ENCODE results near the gene RNU2-63P. TPM values are rescaled to one million over a fixed set of nuclear protein-coding genes. Genes with fewer than 3 reads are reported as not detected.

RNU2-63P gene
- total RNA-seq, 2 experiments from 2014 or later: 17.9 to 246 TPM

- H3K4me1 ChIP-seq (ENCODE audit: insufficient read depth, low read length, poor library complexity, severe bottlenecking): no peaks in the 10 kb centered on the region
- no TSS peak for BruUV-seq (replicated peaks)
- no peaks in the 10 kb centered on the region for H3K36me3 ChIP-seq (ENCODE audit: insufficient read depth, low read length)
- CTCF ChIA-PET (ENCODE audit: unreplicated experiment): no interaction called here
- no peak overlapping the region for H3K4me2 ChIP-seq (ENCODE audit: low read length)
- no peak overlapping the region for H3K4me3 ChIP-seq (ENCODE audit: low read depth, low read length, poor library complexity, severe bottlenecking)
- no peak overlapping the region for H3K27ac ChIP-seq (ENCODE audit: low read depth, low read length, poor library complexity, severe bottlenecking)
- TF ChIP-seq, protein P1, sequence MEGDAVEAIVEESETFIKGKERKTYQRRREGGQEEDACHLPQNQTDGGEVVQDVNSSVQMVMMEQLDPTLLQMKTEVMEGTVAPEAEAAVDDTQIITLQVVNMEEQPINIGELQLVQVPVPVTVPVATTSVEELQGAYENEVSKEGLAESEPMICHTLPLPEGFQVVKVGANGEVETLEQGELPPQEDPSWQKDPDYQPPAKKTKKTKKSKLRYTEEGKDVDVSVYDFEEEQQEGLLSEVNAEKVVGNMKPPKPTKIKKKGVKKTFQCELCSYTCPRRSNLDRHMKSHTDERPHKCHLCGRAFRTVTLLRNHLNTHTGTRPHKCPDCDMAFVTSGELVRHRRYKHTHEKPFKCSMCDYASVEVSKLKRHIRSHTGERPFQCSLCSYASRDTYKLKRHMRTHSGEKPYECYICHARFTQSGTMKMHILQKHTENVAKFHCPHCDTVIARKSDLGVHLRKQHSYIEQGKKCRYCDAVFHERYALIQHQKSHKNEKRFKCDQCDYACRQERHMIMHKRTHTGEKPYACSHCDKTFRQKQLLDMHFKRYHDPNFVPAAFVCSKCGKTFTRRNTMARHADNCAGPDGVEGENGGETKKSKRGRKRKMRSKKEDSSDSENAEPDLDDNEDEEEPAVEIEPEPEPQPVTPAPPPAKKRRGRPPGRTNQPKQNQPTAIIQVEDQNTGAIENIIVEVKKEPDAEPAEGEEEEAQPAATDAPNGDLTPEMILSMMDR (conservative IDR thresholded peaks at IDR 0.05; ENCODE audit: low read length): no peak
- TF ChIP-seq EZH2phosphoT487 (IDR thresholded peaks at IDR 0.05; ENCODE audit: borderline replicate concordance, low read depth, low read length): no peak
- no peaks in the 10 kb centered on the region for H3K9me2 ChIP-seq (ENCODE audit: insufficient read depth, low read length)
- intact Hi-C loops (cut with micrococcal nuclease; ENCODE audit: unreplicated experiment): no loop called here
- no peak overlapping the region for H2AFZ ChIP-seq (ENCODE audit: low read length)
- H3K79me2 ChIP-seq (ENCODE audit: insufficient read depth, low read depth, low read length): no peaks in the 10 kb centered on the region
- no peak for DNase-seq (ENCODE audit: low spot score)
- H3K9me3 ChIP-seq (ENCODE audit: low read length): no peaks in the 10 kb centered on the region
- H4K20me1 ChIP-seq (ENCODE audit: insufficient read depth, low read length): no peaks in the 10 kb centered on the region
- POLR2A ChIA-PET: no interaction called here
Measured at GRCh38 chr2:88006912-88007439, 9.4 kb downstream of the RNU2-63P start.

- H3K9me3 ChIP-seq (ENCODE audit: low read length): no peaks in the 10 kb centered on the region
- no peak for DNase-seq (ENCODE audit: low spot score)
- TF ChIP-seq EZH2phosphoT487 (IDR thresholded peaks at IDR 0.05; ENCODE audit: borderline replicate concordance, low read depth, low read length): no peak
- TF ChIP-seq, protein P1 (conservative IDR thresholded peaks at IDR 0.05; ENCODE audit: low read length): no peak
- ChIA-PET POLR2A (no interaction called here), CTCF (ENCODE audit: unreplicated experiment) (no interaction called here)
- H3K36me3 ChIP-seq (ENCODE audit: insufficient read depth, low read length): no peaks in the 10 kb centered on the region
- no peak overlapping the region for H3K27ac ChIP-seq (ENCODE audit: low read depth, low read length, poor library complexity, severe bottlenecking)
- H4K20me1 ChIP-seq (ENCODE audit: insufficient read depth, low read length): no peaks in the 10 kb centered on the region
- peaks cover 6% of the 10 kb centered on the region for H3K4me1 ChIP-seq (ENCODE audit: insufficient read depth, low read length, poor library complexity, severe bottlenecking)
- no peaks in the 10 kb centered on the region for H3K79me2 ChIP-seq (ENCODE audit: insufficient read depth, low read depth, low read length)
- no peaks in the 10 kb centered on the region for H3K9me2 ChIP-seq (ENCODE audit: insufficient read depth, low read length)
- H2AFZ ChIP-seq (ENCODE audit: low read length): no peak overlapping the region
- intact Hi-C loops (cut with micrococcal nuclease; ENCODE audit: unreplicated experiment): no loop called here
- BruUV-seq (replicated peaks): no TSS peak
- no peak overlapping the region for H3K4me2 ChIP-seq (ENCODE audit: low read length)
- no peak overlapping the region for H3K4me3 ChIP-seq (ENCODE audit: low read depth, low read length, poor library complexity, severe bottlenecking)
Measured at GRCh38 chr2:88005776-88006175, 10.6 kb downstream of the RNU2-63P start.

- Histone ChIP-seq H4K20me1 (ENCODE audit: insufficient read depth, low read length) (no peaks in the 10 kb centered on the region), H3K4me2 (ENCODE audit: low read length) (no peak overlapping the region), H3K9me3 (ENCODE audit: low read length) (no peaks in the 10 kb centered on the region), H3K4me1 (ENCODE audit: insufficient read depth, low read length, poor library complexity, severe bottlenecking) (peaks cover 6% of the 10 kb centered on the region), H2AFZ (ENCODE audit: low read length) (no peak overlapping the region; the same call in 1 of the 2 replicates), H3K4me3 (ENCODE audit: low read depth, low read length, poor library complexity, severe bottlenecking) (no peak overlapping the region), H3K9me2 (ENCODE audit: insufficient read depth, low read length) (no peaks in the 10 kb centered on the region), H3K79me2 (ENCODE audit: insufficient read depth, low read depth, low read length) (no peaks in the 10 kb centered on the region), H3K36me3 (ENCODE audit: insufficient read depth, low read length) (no peaks in the 10 kb centered on the region), H3K27ac (ENCODE audit: low read depth, low read length, poor library complexity, severe bottlenecking) (no peak overlapping the region)
- TF ChIP-seq, protein P1 (conservative IDR thresholded peaks at IDR 0.05; ENCODE audit: low read length): no peak
- no peak for TF ChIP-seq EZH2phosphoT487 (IDR thresholded peaks at IDR 0.05; ENCODE audit: borderline replicate concordance, low read depth, low read length)
- CTCF ChIA-PET (ENCODE audit: unreplicated experiment): no interaction called here
- DNase-seq (ENCODE audit: low spot score): no peak
- POLR2A ChIA-PET: no interaction called here
- intact Hi-C loops (cut with micrococcal nuclease; ENCODE audit: unreplicated experiment): loop anchor here (5.0 kb wide), 1 partner anchor 159 kb away; no protein-coding TSS in a partner anchor
- BruUV-seq (replicated peaks): no TSS peak
Measured at GRCh38 chr2:88003074-88003755, 13.1 kb downstream of the RNU2-63P start.
